Right atrium auricular region (tissue), 2 donors: ENCODE results near the gene SHBG. TPM values are rescaled to one million over a fixed set of nuclear protein-coding genes. Genes with fewer than 3 reads are reported as not detected.
A peak's percentile ranks its signal among the peaks of the same experiment; 100 is the strongest.

Experiments
- DNase-seq: peaks from one replicate; pipeline ENCODE4 v3.0.0-alpha.2; 2019; ENCODE audit warnings: low spot score
- H3K27ac ChIP-seq, 2 donors: fragments of 200-600 bp; sonication (generic); 1 replicate in 1 of 2; 2 replicates in 1 of 2; pipeline ENCODE4 v1.5.1; 2016 to 2019
- H3K27me3 ChIP-seq, 2 donors: fragments of 200-600 bp; sonication (generic); one replicate each; pipeline versions ENCODE4 v1.5.1 to v1.6.0; 2017 to 2019
- H3K36me3 ChIP-seq: fragments of 200-600 bp; sonication (generic); one replicate; pipeline ENCODE4 v1.5.1; 2016
- H3K4me1 ChIP-seq, 2 donors: fragments of 200-600 bp; sonication (generic); one replicate each; pipeline versions ENCODE4 v1.5.1 to v1.6.0; 2017 to 2019
- H3K4me3 ChIP-seq, 2 donors: fragments of 200-600 bp; sonication (generic); 1 replicate in 1 of 2; 2 replicates in 1 of 2; pipeline ENCODE4 v1.5.1; 2017 to 2019; ENCODE audit warnings: mild to moderate bottlenecking in 1 of 2, moderate library complexity in 1 of 2
- H3K9me3 ChIP-seq, 2 donors: fragments of 200-600 bp; sonication (generic); one replicate each; pipeline ENCODE4 v1.5.1; 2019
- CTCF ChIP-seq, 2 donors: fragments of 200-600 bp; sonication (generic); IDR thresholded peaks; one replicate each; pipeline ENCODE4 v1.5.1; 2019; ENCODE audit warnings: antibody characterized with exemption in 2 of 2
- total RNA-seq, 2 donors: library from RNA; depleted of rRNA; stranded (reverse); fragments of >200 nt; gene quantifications; one replicate each; pipeline ENCODE4 v1.1.0, GENCODE V29; 2016

The SHBG gene
- total RNA-seq, 2 donors from 2014 or later: 0.39 TPM; not detected in 1

- peak overlapping the region; percentile 78 to 81 for H3K4me3 ChIP-seq
- no peak for TF ChIP-seq CTCF (IDR thresholded peaks at IDR 0.05)
- no peak for DNase-seq
- H3K9me3 ChIP-seq: no peaks in the 10 kb centered on the region
- H3K36me3 ChIP-seq: no peaks in the 10 kb centered on the region
- peaks cover 0 to 23% of the 10 kb centered on the region in 2 donors for H3K4me1 ChIP-seq
- peak overlapping the region; percentile 97 to 98 for H3K27ac ChIP-seq
- no peaks in the 10 kb centered on the region for H3K27me3 ChIP-seq
Observed at GRCh38 chr17:7626956-7627249, 3.0 kb upstream of the SHBG start.

DNA sequence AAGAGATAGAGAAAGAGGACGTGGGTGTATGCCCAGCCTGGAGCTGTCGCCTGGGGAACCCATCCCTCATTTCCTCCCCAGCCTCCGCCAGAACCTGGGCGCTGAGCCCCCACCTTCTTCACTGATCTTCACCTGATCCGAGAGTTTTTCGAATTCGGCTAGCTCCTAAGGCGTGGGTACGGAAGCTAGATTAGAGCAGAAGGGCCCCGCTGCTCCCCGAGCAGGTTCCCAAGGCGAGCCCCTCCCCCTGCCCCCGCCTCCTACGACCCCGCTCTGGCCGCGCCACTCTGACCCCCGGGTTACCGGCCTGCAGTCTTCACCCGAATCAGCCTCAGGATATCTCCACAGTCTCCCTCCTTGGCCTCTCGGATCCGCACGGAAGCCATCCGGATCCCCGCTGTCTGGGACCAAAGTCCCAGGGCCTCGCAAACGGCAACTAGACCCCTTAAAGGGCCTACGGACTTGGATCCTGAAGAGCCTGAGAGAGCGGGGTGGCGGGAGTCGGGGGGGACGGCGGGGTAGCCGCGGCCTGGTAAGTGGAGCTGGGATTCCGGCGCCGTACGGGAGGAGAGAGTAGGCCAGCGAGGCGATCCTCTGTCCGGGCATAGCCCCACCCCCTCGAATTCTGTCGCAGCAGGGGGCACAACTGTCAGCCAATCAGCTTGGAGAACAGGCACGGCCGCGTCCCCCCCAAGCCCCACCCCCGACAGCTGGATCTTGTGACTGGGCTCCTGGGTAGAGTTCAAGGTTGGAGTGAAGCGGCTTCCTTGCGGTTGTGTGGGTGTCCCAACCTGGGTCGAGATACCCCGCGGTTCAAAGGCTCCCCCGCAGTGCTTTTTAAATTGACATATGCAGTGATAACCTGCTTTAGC, 2.4 kb upstream of the SHBG start, which contains the start of gene SAT2:
Gene SAT2 (minus strand): TSS at position 572 of the 872 bp plus-strand sequence. CDS start 186 bp downstream, at position 386.
- Histone ChIP-seq H3K27ac (peak within 1 kb of the TSS; percentile 97 to 98), H3K4me1 (peaks cover 0 to 24% of the 10 kb centered on the region in 2 donors), H3K4me3 (peak within 1 kb of the TSS; percentile 78 to 81), H3K9me3 (no peaks in the 10 kb centered on the region), H3K27me3 (no peaks in the 10 kb centered on the region), H3K36me3 (no peaks in the 10 kb centered on the region)
- TF ChIP-seq CTCF (IDR thresholded peaks at IDR 0.05): no peak
- DNase-seq: peak; percentile 97

- no peak for TF ChIP-seq CTCF (IDR thresholded peaks at IDR 0.05)
- no peak for DNase-seq
- Histone ChIP-seq H3K36me3 (no peaks in the 10 kb centered on the region), H3K4me3 (no peak overlapping the region), H3K27ac (peak overlapping the region in 1 of 2 donors; percentile 6), H3K27me3 (no peaks in the 10 kb centered on the region), H3K9me3 (no peaks in the 10 kb centered on the region), H3K4me1 (peaks cover 0 to 19% of the 10 kb centered on the region in 2 donors)
Observed at GRCh38 chr17:7631398-7632380, 1.8 kb downstream of the SHBG start.

DNA sequence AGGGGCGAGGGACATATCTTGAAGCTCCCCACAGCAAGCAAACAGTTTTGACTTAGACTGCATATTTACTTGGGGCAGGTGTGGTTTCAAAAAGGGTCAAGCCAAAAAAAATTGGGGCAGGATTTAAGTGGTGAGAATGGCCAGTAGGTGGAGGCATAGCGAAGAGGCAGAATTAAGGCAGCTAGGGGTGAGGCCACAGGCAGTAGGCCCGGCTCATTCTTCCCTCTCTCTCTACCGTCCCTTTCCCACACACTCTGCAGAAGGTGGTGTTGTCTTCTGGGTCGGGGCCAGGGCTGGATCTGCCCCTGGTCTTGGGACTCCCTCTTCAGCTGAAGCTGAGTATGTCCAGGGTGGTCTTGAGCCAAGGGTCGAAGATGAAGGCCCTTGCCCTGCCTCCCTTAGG, 2.6 kb downstream of the SHBG start:
- H3K9me3 ChIP-seq: no peaks in the 10 kb centered on the region
- no peak for DNase-seq

GRCh38 chr17:7633093-7633492, 3.2 kb downstream of the SHBG start:
- no peak for DNase-seq
- no peak overlapping the region for H3K4me3 ChIP-seq
- H3K27me3 ChIP-seq: no peaks in the 10 kb centered on the region
- no peaks in the 10 kb centered on the region for H3K9me3 ChIP-seq
- no peak overlapping the region for H3K27ac ChIP-seq
- peaks cover 0 to 10% of the 10 kb centered on the region in 2 donors for H3K4me1 ChIP-seq
- no peak for TF ChIP-seq CTCF (IDR thresholded peaks at IDR 0.05)
- no peaks in the 10 kb centered on the region for H3K36me3 ChIP-seq

More for the DNA sequence above, 2.6 kb downstream of the SHBG start:
- no peak overlapping the region for H3K27ac ChIP-seq
- peak; percentile 36 to 66 for TF ChIP-seq CTCF (IDR thresholded peaks at IDR 0.05)
- no peak overlapping the region for H3K4me3 ChIP-seq
- no peaks in the 10 kb centered on the region for H3K36me3 ChIP-seq
- H3K4me1 ChIP-seq: peaks cover 0 to 13% of the 10 kb centered on the region in 2 donors
- no peaks in the 10 kb centered on the region for H3K27me3 ChIP-seq
